ENCODE results near the gene BATF. TPM values are rescaled to one million over a fixed set of nuclear protein-coding genes. Genes with fewer than 3 reads are reported as not detected.

Gene BATF
- total and polyA plus RNA-seq, 2 experiments from 2014 or later: not detected

- H3K4me3 Mint-ChIP-seq: no peak overlapping the region
- H3K27me3 Mint-ChIP-seq (ENCODE audit: insufficient read depth, low read depth, poor library complexity): no peaks in the 10 kb centered on the region
- Histone ChIP-seq H3K27ac (ENCODE audit: low read depth) (no peak overlapping the region), H3K9me2 (ENCODE audit: insufficient read depth) (no peaks in the 10 kb centered on the region), H3K4me2 (no peak overlapping the region), H3F3A (replicated peaks; ENCODE audit: low read depth) (no peaks in the 10 kb centered on the region), H2AFZ (no peak overlapping the region), H3K36me3 (ENCODE audit: insufficient read depth) (no peaks in the 10 kb centered on the region), H3K4me3 (no peak overlapping the region), H3K4me1 (ENCODE audit: insufficient read depth) (no peaks in the 10 kb centered on the region), H4K20me1 (replicated peaks; ENCODE audit: insufficient read depth) (no peaks in the 10 kb centered on the region), H3K27me3 (ENCODE audit: insufficient read depth) (no peaks in the 10 kb centered on the region), H3K79me2 (replicated peaks; ENCODE audit: insufficient read depth) (no peaks in the 10 kb centered on the region)
- H3K4me1 Mint-ChIP-seq: no peaks in the 10 kb centered on the region
- ATAC-seq (no peak), DNase-seq (ENCODE audit: low spot score) (no peak)
- H3K27ac Mint-ChIP-seq: no peak overlapping the region
- TF ChIP-seq ZNF114 (CRISPR knock-in tag; IDR thresholded peaks at IDR 0.05) (no peak), CTCF (conservative IDR thresholded peaks at IDR 0.05; ENCODE audit: low read depth in 2 of 2) (no peak)
- H3K9me3 Mint-ChIP-seq: peaks cover 3% of the 10 kb centered on the region; the same call in 2 of the 3 replicates
- no peaks in the 10 kb centered on the region for H3K36me3 Mint-ChIP-seq (ENCODE audit: low read depth)
Measured at GRCh38 chr14:75504411-75504810, 17.9 kb upstream of the BATF start.

GRCh38 chr14:75506930-75507329 is 15.3 kb upstream of the BATF start:
- Histone ChIP-seq H3K79me2 (replicated peaks; ENCODE audit: insufficient read depth) (no peaks in the 10 kb centered on the region), H3K9me2 (ENCODE audit: insufficient read depth) (no peaks in the 10 kb centered on the region), H3K4me2 (no peak overlapping the region), H3F3A (replicated peaks; ENCODE audit: low read depth) (no peaks in the 10 kb centered on the region), H3K27me3 (ENCODE audit: insufficient read depth) (no peaks in the 10 kb centered on the region), H3K27ac (ENCODE audit: low read depth) (no peak overlapping the region), H3K36me3 (ENCODE audit: insufficient read depth) (no peaks in the 10 kb centered on the region), H2AFZ (no peak overlapping the region), H4K20me1 (replicated peaks; ENCODE audit: insufficient read depth) (no peaks in the 10 kb centered on the region), H3K4me3 (no peak overlapping the region), H3K4me1 (ENCODE audit: insufficient read depth) (no peaks in the 10 kb centered on the region)
- H3K27ac Mint-ChIP-seq: no peak overlapping the region
- no peaks in the 10 kb centered on the region for H3K27me3 Mint-ChIP-seq (ENCODE audit: insufficient read depth, low read depth, poor library complexity)
- H3K4me1 Mint-ChIP-seq: no peaks in the 10 kb centered on the region
- DNase-seq (ENCODE audit: low spot score): no peak
- no peak for ATAC-seq
- peaks cover 7% of the 10 kb centered on the region for H3K9me3 Mint-ChIP-seq
- H3K4me3 Mint-ChIP-seq: no peak overlapping the region
- H3K36me3 Mint-ChIP-seq (ENCODE audit: low read depth): no peaks in the 10 kb centered on the region
- TF ChIP-seq ZNF114 (CRISPR knock-in tag; IDR thresholded peaks at IDR 0.05) (no peak), JUNB (IDR thresholded peaks at IDR 0.05; ENCODE audit: unreplicated experiment) (no peak), CTCF (conservative IDR thresholded peaks at IDR 0.05; ENCODE audit: low read depth in 2 of 2) (no peak), EZH2 (IDR thresholded peaks at IDR 0.05; ENCODE audit: low read depth, unreplicated experiment) (no peak), POLR2AphosphoS5 (IDR thresholded peaks at IDR 0.05; ENCODE audit: low read depth) (no peak), STAT1 (IDR thresholded peaks at IDR 0.05; ENCODE audit: unreplicated experiment) (no peak), CREB1 (CRISPR knock-in tag; IDR thresholded peaks at IDR 0.05; ENCODE audit: low read depth) (no peak), NANOG (IDR thresholded peaks at IDR 0.05; ENCODE audit: borderline replicate concordance) (no peak), ZNF462 (CRISPR knock-in tag; IDR thresholded peaks at IDR 0.05) (no peak)

All from GM23338 (cell line).